ENCODE results near the gene ZNF438.

ZNF438 gene

GRCh38 chr10:30990971-30991646, 40.6 kb downstream of the ZNF438 start:
- ChIA-PET POLR2A (no interaction called here), CTCF (no interaction called here)
- DNase-seq (ENCODE audit: extremely low spot score) = no peak
- TF ChIP-seq SUZ12 (IDR thresholded peaks at IDR 0.05) (no peak), ARNT (IDR thresholded peaks at IDR 0.05) (no peak), BHLHE40 (IDR thresholded peaks at IDR 0.05; ENCODE audit: borderline replicate concordance) (no peak), ELF4 (IDR thresholded peaks at IDR 0.05) (no peak), FOXM1 (IDR thresholded peaks at IDR 0.05; ENCODE audit: borderline replicate concordance) (no peak), TARDBP (IDR thresholded peaks at IDR 0.05) (no peak)

GRCh38 chr10:30990351-30990750, 41.3 kb downstream of the ZNF438 start:
- ChIA-PET CTCF (no interaction called here), POLR2A (no interaction called here)
- TF ChIP-seq BHLHE40 (IDR thresholded peaks at IDR 0.05; ENCODE audit: borderline replicate concordance) (no peak), HDGF (IDR thresholded peaks at IDR 0.05; ENCODE audit: borderline replicate concordance) (no peak), FOXK2 (IDR thresholded peaks at IDR 0.05) (no peak), TARDBP (IDR thresholded peaks at IDR 0.05) (no peak), L3MBTL2 (conservative IDR thresholded peaks at IDR 0.05) (no peak), NFRKB (IDR thresholded peaks at IDR 0.05) (no peak), ELF4 (IDR thresholded peaks at IDR 0.05) (no peak), FOXM1 (IDR thresholded peaks at IDR 0.05; ENCODE audit: borderline replicate concordance) (no peak)
- no peak for DNase-seq (ENCODE audit: extremely low spot score)

GRCh38 chr10:30988831-30989435, 42.7 kb downstream of the ZNF438 start:
- TF ChIP-seq LEF1 (IDR thresholded peaks at IDR 0.05; ENCODE audit: borderline replicate concordance) (no peak), BHLHE40 (IDR thresholded peaks at IDR 0.05; ENCODE audit: borderline replicate concordance) (no peak), FOXK2 (IDR thresholded peaks at IDR 0.05) (no peak), NFRKB (IDR thresholded peaks at IDR 0.05) (no peak), ARNT (IDR thresholded peaks at IDR 0.05) (no peak), L3MBTL2 (conservative IDR thresholded peaks at IDR 0.05) (no peak), CTBP1 (IDR thresholded peaks at IDR 0.05; ENCODE audit: borderline replicate concordance) (no peak), FOXM1 (IDR thresholded peaks at IDR 0.05; ENCODE audit: borderline replicate concordance) (no peak), SP1 (IDR thresholded peaks at IDR 0.05) (no peak), FOXA1 (IDR thresholded peaks at IDR 0.05) (no peak), PKNOX1 (IDR thresholded peaks at IDR 0.05) (no peak), SUZ12 (IDR thresholded peaks at IDR 0.05) (no peak), ELF4 (IDR thresholded peaks at IDR 0.05) (no peak), HDGF (IDR thresholded peaks at IDR 0.05; ENCODE audit: borderline replicate concordance) (no peak), TARDBP (IDR thresholded peaks at IDR 0.05) (no peak), ZNF384 (IDR thresholded peaks at IDR 0.05) (no peak)
- ChIA-PET POLR2A (no interaction called here), CTCF (no interaction called here)
- DNase-seq (ENCODE audit: extremely low spot score) = no peak

- ChIA-PET POLR2A (no interaction called here), CTCF (no interaction called here)
These were observed 44.2 kb downstream of the ZNF438 start for GRCh38 chr10:30987463-30987862.

GRCh38 chr10:30986053-30986555, 45.6 kb downstream of the ZNF438 start:
- TF ChIP-seq ZNF384 (IDR thresholded peaks at IDR 0.05) (no peak), FOXK2 (IDR thresholded peaks at IDR 0.05) (no peak), LEF1 (IDR thresholded peaks at IDR 0.05; ENCODE audit: borderline replicate concordance) (no peak), BHLHE40 (IDR thresholded peaks at IDR 0.05; ENCODE audit: borderline replicate concordance) (no peak), L3MBTL2 (conservative IDR thresholded peaks at IDR 0.05) (no peak), FOXA1 (IDR thresholded peaks at IDR 0.05) (no peak), ARNT (IDR thresholded peaks at IDR 0.05) (no peak), HDGF (IDR thresholded peaks at IDR 0.05; ENCODE audit: borderline replicate concordance) (no peak)
- POLR2A ChIA-PET = no interaction called here
- DNase-seq (ENCODE audit: extremely low spot score) = no peak
- CTCF ChIA-PET = no interaction called here

More at GRCh38 chr10:30987463-30987862, 44.2 kb downstream of the ZNF438 start:
- TF ChIP-seq SUZ12 (IDR thresholded peaks at IDR 0.05) (no peak), SP1 (IDR thresholded peaks at IDR 0.05) (no peak), PKNOX1 (IDR thresholded peaks at IDR 0.05) (no peak), FOXA1 (IDR thresholded peaks at IDR 0.05) (no peak), FOXK2 (IDR thresholded peaks at IDR 0.05) (no peak), L3MBTL2 (conservative IDR thresholded peaks at IDR 0.05) (no peak), ZNF384 (IDR thresholded peaks at IDR 0.05) (no peak), FOXM1 (IDR thresholded peaks at IDR 0.05; ENCODE audit: borderline replicate concordance) (no peak), ARNT (IDR thresholded peaks at IDR 0.05) (no peak), LEF1 (IDR thresholded peaks at IDR 0.05; ENCODE audit: borderline replicate concordance) (no peak), ELF4 (IDR thresholded peaks at IDR 0.05) (no peak), NFRKB (IDR thresholded peaks at IDR 0.05) (no peak), BHLHE40 (IDR thresholded peaks at IDR 0.05; ENCODE audit: borderline replicate concordance) (no peak)
- DNase-seq (ENCODE audit: extremely low spot score) = no peak

- TF ChIP-seq NFRKB (IDR thresholded peaks at IDR 0.05) (no peak), L3MBTL2 (conservative IDR thresholded peaks at IDR 0.05) (no peak)
- ChIA-PET CTCF (no interaction called here), POLR2A (no interaction called here)
- no peak for DNase-seq (ENCODE audit: extremely low spot score)
These were observed 46.2 kb downstream of the ZNF438 start for GRCh38 chr10:30985512-30985911.
